CD4-positive, alpha-beta T cell treated with Interferon gamma for 1 hour (primary cell): ENCODE results near the gene BTBD9.

Experiments
- DNase-seq: peaks from one replicate; pipeline ENCODE4 v3.0.0-alpha.2; 2020

Gene BTBD9

DNA sequence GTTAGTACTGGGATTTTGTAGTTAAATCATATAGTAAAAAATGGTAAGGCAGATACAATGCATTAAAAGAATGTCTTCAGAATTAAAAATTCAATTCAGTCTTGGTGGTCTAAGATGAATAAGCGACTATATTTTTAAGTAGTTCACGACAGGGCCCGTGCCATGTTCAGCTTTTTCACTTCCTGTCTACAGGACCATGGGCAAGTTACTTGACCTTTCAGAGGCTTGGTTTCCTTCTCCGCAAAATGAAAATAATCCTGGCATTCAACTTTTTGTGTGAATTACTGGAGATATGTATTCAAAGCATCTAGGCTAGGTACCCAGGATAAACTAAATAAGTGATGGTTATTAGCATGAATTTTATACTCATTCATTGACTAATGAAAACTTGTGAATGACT is 216.0 kb downstream of the BTBD9 start:
- no peak for DNase-seq

DNA sequence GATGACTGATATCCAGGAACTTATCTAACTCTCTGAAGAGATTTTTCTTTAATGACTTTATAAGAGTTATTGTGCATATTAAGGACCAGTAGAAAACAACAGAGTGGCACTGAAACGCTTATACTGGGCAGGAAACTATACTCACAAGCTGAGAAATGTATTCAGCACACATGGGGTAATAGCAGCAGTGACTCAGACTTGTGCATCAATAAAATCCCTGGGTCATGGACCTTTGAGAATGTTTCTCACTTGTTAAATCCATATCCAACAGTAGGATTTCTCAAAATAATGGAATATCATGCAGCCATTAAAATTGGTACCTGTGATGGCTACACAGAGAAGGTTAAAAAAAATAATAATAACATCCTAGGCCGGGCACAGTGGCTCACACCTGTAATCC is 219.5 kb downstream of the BTBD9 start:
- no peak for DNase-seq

DNA sequence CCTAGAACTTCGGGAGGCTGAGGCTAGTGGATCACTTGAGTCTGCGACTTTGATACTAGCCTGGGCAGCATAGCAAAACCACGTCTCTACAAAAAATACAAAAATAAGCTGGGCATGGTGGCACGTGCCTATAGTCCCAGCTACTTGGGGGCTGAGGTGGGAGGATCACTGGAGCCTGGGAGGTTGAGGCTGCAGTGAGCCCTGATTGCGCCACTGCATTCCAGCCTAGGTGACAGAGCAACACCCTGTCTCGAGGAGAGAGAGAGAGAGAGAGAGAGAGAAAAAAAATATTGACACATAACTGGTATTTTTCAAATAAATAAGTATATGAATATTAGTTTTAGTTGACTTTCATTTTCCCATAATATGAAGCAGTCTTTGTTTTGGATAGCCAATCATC is 222.2 kb downstream of the BTBD9 start:
- DNase-seq: no peak

DNA sequence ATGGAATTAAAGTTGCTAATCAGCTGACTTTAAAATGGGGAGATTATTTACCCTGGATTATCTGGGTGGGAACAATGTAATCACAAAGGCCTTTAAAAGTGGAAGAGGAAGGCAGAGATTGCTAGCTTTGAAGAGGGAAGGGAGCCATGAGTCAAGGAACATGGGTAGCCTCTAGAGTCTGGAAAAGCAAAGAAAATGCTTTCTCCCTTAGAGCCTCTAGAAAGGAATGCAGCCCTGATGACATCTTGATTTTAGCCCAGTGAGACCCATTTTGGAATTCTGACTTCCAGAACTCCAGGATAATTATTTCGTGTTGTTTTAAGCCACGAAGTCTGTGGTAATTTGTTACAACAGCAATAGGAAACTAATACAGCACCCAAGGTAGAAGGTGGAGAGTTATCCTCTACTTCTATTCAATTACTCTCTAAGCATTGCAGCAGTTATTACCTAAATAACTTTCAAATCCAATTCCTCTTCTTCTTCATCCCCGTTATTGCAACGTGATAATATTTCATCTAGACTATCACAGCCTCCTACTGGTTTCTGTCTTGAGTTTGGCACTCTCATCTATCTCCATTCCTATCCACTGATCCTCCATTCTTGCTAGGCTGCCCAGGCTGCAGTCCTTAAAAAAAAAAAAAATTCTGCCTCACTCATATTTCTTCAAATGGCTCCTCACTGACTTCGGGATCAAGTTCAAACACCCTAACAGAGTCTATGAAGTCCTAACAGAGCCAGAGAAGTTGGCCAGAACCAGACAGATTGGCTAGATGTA is 224.3 kb downstream of the BTBD9 start:
- no peak for DNase-seq

DNA sequence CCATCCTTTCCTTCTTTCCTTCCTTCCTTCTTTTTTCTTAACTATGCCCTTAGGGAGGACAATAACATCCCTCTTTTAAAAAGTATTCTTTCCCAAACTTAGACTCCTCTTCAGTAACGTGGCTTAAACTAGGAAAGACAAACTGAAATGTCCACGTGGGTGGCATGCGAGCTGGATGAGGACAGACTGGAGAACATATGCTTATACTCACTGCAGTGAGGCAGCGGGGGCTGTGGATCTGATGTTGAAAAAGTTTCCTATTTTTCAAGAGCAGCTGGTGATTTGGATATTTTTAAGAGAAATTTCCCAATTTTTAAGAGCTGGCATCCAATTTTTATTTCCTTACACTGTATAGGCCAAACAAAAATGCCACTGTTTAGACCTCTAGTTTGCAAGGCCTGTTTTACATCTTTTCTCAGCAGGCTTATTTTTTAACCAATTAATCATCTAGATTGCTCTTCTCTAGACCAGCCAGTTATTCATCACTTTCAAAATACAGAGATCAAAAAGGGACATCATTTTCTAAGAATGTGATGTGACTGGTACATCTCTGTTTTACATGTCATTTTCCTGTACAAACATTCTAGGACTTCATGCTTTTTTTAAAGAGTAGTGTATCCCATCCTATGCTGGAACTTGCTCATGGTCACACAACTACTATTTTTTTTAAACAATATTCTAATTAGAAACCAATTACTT is 226.5 kb downstream of the BTBD9 start:
- no peak for DNase-seq

DNA sequence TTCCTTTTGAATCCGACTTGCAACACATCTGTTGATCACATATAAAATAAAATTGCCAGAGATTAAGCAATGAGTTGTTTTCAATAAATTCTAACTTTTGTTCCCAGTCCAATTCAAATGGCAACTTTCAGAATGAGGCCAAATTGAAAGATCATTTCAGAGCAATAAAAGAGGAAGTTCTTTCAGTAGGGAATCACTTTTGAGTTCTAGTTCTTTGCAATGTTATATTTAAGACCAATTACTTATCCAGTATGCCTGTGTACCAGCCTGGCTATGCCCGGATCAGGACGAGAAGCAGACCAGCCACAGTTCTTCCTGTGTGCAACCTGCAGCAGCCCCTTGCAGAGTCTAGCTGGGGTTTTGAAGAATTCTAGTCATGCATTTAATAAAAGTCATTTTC is 232.5 kb downstream of the BTBD9 start:
- no peak for DNase-seq

DNA sequence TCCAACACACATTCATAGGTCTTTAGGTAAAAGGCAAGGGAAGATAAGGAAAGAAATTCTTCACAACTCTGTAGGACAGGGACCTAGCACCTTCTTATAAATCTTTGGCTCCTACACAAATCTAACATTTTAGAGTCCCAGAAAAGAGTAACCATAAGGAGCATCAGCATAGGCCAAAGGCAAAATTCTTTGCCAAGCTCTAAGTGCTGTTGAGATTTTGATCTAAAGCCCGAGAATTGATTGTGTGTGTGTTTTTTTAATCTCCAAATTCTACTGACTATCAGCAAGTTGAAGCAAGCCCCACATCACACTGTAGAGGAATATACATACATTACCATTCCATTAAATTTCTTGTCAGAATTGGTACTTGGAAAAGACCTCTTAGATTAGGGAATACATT is 233.6 kb downstream of the BTBD9 start:
- DNase-seq: no peak

DNA sequence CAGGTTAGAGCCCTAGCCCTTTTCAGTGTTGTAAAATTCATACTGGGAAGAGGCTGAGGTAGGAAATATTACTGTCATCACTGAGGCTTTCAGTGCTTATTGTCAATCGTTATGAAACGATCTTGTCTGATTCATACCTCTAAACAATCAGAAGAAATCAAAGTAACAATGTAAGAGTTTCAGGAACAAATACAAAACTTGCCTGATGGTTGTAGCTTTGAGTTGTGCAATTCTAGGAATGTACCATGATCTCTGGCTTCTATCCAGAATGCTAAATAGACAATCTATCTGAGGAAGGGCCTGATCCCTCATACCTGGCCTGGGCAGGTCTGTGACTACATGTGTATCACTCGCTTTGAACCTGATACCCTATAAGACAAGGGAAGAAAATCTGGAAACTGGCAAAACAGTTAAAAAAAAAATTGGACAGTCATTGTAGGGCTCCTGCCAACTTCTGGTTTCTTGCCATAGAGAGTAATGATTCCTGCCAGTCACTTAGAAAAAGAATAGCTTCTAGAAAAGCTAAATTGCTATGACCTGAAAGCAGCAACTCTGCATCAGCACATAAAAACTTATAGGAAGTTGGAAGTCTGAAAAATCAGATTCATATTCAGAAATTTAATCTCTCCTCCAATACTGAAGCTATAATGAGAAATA is 234.7 kb downstream of the BTBD9 start:
- no peak for DNase-seq

DNA sequence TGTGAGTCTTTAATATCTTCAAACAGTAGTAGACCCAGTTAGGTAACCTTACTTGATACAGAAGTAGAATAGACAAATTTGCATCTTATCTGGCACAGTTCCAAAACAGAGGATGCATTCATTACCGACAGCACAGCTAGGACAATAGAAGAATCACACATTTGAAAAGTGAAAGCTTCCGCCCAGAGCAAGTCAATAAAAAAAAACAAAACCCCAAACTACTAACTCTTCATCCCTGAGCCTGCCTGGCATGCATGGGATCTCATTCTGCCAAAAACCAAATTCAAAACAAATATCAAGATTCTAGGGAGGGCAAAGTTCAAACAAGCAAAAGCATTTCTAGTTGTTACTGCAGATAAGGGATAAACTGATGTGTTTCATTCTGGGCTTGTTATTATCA is 235.4 kb downstream of the BTBD9 start:
- DNase-seq: no peak

DNA sequence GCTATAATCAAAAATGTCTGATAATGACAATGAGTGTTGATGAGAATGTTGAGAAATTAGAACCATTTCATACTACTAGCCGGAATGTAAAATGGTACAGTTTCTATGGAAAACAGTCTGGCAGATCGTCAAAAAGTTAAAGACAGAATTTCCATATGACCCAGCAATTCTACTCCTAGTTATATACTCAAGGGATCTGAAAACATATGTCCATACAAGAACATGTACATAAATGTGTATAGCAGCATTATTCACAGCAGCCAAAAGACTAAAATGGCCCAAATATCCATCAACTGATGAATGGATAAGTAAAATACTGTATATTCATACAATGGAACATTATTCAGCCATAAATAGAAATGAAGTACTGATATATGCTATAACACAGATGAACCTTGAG is 236.2 kb downstream of the BTBD9 start:
- no peak for DNase-seq

DNA sequence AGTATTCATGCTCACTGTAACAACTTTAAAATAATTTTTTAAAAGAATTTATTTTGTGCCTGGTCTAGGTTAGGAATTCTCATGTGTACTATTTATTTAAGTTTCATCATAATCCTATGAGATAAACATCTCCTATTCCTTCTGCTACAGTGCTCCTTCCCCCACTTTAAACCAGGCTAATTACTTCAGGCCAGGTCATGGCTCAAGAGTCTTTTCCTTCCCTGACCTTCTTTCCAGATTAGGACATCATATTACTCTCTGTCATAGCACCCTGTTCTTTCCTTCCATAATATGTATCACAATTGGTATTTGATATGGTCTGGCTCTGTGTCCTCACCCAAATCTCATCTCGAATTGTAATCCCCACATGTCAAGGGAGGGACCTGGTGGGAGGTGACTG is 239.0 kb downstream of the BTBD9 start:
- no peak for DNase-seq

DNA sequence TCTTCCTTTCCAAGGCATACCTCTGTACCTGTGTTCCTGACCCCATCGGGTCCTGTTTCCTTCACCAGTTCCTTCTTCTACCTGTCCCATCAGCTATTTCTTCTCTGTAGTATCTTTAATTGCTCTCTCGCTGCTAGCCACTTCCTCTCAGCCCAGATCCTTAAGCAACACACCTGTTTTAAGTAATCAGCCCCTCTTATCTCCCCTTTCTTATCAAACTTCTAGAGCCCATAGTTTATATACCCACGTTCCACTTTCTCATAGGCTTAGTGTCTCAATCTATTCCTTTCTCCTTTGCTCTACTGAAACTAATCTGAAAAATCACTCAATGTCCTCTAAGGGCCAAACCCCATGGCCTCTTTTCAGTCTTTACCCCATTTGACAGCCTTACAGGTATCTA is 239.6 kb downstream of the BTBD9 start:
- DNase-seq: no peak

DNA sequence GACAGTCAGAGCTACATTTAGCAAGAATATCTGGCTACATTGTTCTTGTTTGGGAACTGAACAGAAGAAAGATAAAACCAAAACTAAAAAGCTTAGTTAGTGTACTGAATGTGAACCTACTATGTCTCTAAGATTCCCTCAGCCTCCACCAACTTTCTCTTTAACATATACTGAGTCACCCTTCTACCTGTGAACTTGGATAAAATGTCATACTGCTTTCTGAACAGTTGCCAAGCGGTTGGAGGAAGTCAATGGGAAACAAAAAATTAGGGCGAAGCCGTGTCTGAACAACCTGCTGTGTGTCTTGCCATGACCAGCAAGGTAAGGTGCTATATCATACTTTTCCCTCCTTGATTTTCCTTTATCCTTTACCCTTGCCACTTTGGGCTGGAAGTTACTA is 243.5 kb downstream of the BTBD9 start:
- DNase-seq: no peak

DNA sequence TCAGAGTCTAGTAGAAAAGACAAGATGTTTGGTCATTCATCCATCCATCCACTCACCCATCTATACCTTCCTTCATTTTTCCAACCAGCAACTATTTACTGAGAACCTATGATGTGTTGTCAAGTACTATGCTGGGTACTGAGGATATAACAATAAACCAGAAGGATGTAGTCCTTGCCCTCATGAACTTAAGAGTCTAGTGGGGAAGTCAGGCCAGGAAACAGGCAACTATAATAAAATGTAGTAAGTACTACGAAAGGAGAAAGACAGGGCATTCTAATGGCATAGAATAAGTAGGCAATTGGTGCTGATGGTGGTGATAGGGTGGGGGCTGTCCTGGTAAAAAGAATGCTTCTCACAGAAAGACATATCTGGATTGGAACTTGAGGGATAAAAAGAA is 245.7 kb downstream of the BTBD9 start:
- DNase-seq: no peak

DNA sequence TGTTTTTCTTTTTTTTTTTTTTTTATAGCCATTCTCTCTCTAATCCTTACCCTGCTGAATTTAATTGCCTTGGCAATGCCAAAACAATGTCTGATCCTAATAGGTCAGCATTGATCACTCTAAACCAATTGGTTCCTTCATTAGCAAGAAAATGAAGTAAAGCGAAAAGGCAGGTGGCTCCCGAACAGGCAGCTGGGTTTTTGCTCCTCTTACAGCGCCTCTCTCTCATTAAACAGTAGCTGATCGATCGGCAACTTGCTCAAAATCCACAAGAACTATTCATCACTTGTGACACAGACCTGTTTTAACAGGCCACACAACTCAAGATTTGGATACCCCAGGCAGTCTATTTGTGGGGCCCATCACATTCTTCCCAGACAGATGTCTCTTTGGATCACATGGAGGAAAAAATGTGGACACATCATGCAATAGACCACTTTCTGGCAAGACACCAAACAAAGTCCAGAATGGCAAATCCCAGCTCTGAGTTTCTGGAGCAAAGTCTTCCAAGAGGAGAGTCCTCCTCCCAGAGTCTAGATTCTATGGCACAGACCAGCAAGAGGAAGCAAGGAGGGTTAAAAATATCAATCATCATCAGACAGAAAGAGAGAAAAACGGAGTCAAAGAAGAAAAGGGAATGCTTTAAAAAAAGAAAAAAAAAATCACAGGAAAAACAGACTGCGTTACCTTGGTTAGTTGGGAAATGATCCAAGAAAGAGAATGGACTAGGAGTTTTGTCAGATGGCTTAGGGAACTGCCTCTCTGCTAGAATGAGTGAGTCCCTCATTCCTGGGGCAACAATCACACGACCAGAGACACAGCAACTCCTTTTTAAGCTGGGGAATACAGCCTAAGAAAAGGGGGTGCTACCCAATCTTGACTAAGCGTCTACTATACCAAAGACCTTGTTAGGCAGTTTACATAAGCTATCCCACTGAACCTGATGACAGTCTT is 247.8 kb downstream of the BTBD9 start:
- DNase-seq: no peak

DNA sequence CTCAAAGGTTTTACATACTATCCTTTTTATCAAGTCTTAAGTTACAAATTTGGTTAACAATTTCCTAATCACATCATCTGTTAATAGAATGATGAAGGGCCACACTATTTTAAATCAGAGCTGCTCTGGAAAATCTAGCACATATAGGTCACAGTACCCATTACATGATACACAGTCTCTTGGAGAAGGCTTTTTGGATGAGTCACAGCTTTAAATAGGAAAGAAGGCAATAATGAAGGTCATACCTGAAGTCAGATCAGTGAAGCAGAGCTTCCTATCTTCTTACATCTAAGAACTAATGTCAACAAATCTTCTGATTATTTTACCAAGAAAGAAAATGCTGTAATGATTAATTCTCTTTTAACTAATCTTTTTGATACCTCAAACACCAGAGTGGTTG is 248.5 kb downstream of the BTBD9 start:
- DNase-seq: no peak

DNA sequence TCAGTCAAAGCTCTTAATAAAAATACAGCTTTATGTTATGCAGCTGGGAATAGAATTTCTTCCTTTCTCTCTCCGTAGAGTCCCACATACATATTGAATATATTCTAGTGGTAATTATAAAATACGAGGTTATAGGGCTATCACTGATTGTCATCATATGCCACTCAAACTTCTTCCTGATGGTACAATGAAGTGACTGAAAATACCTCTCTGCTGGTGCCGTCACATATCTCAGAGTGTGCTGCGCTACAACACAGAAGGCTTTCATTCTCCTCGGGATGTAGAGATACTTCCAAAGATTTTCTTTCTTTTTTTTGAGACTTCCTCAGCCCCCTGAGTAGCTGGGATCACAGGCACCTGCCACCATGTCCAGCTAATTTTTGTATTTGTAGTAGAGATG is 249.9 kb downstream of the BTBD9 start:
- no peak for DNase-seq

DNA sequence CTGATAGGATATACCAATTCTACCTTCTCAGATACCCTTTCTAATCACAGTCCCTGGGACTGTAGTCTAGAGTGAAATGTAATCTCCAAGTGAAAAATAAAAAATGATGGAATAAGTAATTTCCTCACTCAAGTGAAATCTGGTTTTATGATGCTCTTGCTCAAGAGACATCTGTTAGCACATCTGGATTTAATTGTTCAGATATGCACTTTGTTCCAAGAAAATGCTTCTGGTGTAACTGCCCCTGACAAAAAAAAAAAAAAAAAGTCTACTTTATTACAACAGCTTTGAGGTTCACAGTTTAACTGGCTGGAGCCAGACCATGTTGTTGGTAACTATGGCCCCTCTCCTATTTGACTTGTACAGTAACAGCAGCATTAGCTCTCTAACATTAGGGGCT is 251.8 kb downstream of the BTBD9 start:
- no peak for DNase-seq

DNA sequence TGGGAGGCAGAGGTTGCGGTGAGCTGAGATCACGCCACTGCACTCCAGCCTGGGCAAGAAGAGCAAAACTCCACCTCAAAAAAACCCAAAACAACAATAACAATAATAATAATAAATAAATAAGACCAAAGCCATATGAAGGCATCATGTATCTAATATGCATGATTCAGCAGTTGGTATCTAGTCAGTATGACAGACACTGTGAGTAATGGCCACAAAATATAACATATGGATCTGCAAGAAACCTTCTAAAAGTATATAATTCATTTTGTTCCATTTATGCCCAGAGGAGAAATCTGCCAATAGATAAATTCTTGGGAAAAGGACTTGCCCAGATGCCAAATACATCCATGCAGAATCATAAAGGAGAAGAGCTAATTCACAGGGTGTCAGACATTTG is 252.3 kb downstream of the BTBD9 start:
- DNase-seq: no peak

DNA sequence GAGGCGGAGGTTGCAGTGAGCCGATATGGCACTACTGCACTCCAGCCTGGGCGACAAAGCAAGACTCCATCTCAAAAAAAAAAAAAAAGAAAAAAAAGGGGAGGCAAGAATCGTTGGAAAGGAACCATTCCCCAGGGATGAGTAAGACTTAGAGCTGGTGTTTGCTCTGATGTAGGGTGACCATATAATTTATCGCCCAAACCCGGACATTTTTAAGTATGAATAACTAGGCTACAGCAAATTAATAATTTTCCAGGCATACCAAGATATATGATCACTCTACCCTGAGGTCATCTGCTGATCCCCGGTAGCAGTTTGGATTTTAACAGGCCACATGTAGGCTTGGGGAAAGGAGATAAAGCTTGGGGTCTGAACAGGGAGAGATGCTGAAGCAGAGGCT is 260.9 kb downstream of the BTBD9 start:
- no peak for DNase-seq

DNA sequence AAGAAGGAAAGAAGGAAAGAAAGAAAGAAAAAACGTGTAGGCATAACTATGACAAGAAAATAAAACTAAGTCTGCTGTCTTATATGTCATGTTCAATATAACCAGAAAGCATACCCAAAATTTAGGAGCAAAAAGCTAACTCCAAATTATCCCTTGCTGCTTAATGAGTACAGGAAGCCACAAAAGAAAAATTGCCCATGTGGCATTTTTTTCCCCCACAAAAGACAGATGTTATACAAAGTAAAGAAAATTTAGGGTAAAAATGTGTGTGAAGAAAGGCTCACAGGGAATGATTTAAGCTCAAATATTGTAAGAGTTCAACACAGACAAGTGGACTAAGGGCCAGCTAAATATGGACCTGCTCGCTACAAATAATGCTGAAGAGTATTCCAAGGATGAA is 263.8 kb downstream of the BTBD9 start:
- DNase-seq: no peak

DNA sequence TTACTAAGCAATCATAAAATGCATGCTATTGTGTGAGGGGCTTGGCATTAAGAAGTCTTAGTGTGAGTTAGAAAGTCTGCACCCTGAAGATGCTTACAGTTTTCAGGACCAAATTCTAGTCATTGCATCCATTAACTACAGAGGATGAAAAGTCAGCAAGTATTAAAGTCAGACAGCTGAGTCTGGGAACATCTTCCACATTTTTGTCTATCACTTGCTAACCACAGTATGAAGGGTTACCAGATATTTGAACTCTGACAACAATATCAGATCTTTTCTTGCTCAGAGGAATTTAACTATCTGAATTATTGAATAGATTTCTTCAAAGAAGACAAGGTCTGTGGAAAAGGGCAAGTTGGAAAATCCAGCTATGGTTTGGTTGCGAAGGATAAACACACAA is 264.4 kb downstream of the BTBD9 start:
- no peak for DNase-seq

DNA sequence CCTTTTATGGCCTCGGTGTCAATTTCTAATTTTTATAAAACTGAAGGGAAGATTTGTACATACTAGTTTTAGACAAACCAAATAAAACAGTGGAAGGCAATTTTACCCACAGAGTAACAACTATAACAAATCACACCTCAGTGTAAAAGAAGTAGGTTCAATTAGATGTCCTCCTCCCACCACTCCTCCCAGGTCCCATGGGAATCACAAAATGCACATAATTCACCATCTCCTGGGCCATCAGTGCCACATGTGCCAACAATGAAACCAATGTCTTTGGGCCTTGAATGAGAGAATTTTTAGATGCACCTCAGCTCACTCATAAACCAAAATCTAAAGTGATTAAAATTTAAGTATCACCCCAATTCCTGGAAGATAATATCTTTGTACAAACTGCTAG is 267.8 kb downstream of the BTBD9 start:
- no peak for DNase-seq
